Measurements from ENCODE around the gene ORC2.
"Not testable (repeated sequence)": the region's sequence is repeated elsewhere in the genome, so short reads cannot be mapped to it uniquely, and the experiment has no call there.

ORC2 gene

DNA sequence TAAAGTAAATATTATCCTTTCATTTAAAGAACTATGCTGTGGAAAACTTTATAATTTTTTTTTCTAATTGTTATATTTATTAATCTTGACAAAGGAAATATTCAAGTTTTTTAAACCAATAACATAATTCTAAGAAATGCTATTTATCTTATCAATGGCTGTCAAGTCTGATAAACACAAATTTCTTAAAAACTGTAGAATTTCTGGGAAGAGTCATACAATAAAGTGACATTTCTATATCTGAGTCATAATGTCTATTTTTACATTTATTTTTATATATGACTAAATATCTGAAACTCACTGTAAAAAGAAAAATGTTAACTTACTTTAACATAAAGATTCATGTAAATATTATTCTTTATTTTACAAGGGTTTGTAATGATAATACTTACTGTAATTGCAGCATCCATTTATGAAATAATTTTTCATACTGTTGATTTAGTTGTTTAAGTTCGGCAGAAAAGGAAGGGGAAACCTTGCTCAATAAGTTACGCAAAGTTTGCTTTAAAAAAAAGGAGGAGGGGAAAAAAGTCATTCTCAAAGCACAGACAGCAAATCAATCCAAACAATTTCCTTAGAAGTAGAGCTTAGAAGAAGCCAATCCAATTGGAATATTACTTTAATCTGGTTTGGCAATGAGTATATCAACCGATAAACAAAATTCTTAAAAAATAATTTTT is 32.4 kb downstream of the ORC2 start:
- no peak for DNase-seq (ENCODE audit: low read depth)

DNA sequence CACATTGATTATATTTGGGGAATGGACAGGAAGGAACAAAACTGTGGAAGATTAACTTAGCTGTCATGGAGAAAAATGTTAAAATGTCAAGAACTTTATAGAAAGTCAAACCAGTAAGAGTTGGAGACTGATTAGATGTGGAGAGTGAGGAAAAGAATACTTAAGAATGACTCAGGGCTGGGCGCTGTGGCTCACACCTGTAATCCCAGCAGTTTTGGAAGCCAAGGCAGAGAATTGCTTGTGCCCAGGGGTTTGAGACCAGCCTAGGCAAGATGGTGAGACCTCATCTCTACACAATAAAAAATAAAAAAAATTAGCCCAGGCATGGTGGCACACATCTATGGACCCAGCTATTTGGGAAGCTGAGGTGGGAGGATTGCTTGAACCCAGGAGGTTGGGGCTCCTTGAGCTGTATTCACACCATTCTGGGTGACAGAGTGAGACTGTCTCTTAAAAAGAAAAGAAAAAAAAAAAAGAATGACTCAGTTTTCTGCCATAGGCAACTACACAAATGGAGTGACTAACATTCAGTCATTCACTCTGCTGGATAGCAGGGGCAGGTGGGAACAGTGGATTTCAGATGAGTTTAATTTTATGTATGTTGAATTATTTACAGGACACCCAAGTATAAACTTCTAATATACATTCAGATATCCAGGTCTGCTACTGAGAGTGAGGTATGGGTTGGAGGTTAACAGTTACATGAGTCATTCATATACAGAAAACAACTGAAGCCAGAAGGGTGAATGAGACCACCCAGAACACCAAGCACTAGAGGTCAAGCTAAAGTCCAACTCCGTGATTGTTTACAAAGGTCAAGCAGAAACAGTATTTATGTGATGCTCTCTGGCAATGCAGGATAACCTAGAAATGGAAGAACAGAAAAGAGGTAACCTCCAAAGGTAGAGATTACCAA is 33.9 kb downstream of the ORC2 start:
- DNase-seq (ENCODE audit: low read depth): no peak

DNA sequence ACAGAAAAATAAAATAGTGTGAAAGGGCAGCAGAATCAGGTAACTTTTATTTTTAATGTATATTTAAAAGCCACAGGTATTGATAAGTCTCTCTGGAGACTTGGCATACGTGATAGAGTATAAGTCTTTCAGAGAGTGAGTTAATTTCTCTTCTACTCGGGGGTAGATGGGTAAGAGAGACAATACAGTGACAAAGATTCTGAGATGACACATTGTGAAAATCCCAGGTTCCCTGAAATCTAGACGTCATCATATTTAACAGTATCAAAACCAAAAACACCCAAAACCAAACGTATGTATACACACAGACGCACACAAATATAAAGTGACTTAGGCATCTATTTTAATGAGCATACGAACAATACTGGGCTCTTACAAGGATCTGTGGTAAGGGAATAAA is 41.0 kb downstream of the ORC2 start:
- DNase-seq (ENCODE audit: low read depth): no peak

DNA sequence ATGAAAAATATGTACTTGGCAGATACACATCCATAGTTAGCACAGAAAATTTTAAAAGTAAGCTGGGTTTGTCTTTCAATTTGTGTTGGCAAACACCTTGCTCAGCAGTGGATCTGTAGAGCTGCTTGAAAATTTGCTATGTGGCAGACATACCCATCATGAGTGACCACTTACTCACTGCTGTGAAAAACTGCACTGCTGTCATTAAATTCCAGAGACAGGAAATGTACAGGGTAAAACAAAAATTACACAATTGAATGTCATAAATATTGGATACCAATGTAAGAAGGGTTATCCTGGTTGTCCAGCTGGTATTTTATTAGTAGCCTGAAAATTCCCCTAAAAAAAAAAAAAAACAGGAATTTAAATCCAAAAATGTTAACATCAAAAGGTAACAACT is 49.8 kb downstream of the ORC2 start:
- DNase-seq (ENCODE audit: low read depth): peak; percentile 21

DNA sequence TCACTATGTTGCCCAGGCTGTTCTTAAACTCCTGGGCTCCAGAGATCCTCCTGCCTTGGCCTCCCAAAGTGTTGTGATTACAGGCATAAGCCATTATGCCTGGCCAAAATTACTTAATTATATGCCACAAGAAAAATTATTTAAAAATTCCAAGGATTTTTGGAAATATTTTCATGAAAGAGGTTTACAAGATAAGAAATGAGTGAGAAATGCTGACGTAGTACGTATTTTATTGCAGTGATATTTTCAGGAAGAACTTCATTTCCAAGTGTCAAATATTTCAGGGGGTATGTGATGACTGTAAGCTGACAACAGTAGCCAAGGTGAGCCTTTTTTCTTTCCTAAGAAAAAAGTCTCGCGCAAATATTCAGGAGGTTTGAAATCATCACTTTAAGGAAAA is 53.5 kb downstream of the ORC2 start:
- no peak for DNase-seq (ENCODE audit: low read depth)

DNA sequence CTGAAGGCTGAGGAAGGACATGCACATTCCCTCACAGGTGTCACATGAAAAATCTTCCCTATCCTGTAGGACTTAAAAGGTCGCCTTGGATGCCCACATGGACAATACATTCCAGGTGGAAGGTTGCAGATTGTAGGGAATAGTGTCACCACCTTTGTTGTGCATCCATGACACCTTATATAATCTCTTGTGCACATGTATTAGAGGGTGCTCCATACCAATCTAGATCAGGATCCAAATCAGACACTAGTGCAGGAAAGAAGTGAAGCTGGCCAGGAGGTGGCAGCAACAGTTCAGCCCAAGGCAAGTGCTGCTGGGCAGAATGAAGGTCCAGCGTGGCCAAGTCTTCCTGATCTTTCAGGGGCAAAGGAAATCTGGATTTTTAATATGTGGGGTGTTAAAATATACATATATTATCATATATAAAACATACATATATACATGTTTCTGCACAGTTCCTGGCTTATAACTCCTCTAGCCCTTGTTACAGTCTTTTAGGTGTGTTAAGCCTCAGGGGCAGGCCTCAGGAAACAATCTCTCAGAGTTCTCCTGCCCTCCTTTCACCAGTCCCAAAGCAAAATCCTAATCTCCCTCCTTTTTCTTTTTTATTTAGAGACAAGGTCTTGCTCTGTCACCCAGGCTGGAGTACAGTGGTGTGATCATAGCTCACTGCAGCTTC is 57.7 kb downstream of the ORC2 start:
- DNase-seq (ENCODE audit: low read depth): peak; percentile 50

DNA sequence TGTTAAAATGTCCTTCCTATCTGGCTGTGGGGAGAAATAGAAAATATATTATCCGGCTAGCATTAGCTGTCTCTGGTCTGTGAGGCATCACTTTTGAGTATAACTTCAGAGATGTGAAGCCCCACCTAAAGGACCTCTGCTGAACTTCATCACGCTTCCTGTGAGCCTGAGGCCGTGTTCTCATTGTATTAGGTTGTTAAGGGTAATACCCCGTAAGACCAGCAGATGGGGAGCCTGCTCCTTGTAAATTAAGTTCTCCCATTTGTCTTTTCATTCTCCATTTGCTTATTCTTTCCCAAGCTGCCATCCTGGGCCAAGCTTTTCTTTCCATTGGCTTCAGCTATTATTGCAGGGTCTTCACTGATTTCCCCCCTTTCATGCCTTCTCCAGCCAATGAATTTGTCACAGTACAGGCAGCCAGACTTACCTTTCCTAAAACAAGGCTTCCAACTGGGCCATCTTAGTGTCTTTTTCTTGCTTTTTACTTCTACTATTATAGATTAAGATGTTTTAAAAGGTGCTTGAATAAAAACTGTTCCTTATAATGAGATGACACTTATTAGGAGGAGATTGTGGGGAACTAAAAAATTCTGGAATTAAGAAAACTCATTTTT is 61.9 kb downstream of the ORC2 start:
- peak; percentile 83 for DNase-seq (ENCODE audit: low read depth)

GRCh38 chr2:200899482-200899881 is 64.0 kb downstream of the ORC2 start:
- no peak for DNase-seq (ENCODE audit: low read depth)

DNA sequence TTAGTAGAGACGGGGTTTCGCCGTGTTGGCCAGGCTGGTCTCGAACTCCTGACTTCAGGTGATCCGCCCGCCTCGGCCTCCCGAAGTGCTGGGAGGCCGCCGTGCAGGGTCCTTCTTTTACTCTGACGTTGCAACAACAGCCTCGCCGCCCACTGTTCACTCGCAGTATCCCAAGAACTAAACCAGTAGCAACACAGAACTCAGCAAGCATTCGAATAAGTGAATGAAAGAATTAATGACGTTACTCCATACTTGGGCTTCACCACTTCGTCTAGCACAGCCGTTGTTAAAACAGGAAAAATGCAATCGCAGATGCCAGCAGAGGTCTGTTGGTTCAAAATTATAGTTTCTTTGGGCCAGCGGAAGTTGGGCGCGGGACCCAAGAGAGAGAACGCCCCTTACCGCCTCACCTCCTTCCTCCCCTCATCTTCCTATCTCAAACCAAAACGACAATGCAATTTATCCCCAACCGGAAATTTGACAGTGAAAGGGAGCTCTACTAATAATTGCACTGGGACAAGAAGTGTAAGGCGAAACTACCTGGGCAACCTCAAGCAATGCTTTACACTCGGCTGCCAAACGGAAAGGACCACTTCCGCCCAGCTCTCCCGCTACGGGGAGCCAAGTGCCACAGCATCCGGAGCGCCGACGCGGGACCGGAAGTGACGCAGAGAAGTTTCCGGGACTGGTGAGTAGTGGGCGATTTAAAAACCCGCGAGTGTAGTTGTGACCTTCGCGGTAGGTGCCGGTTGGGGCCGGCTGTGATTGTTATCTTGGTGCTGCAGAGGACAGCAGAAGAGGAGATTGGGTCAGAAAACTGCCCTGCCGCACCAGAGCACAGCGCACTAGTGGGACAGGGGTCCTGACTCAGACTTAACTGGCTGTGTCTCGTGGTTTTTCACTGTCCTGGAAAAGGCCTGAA is 74.5 kb downstream of the ORC2 start, which contains the start of the genes NIF3L1 and PPIL3:
Gene NIF3L1, plus strand, starts transcription at position 668 of the 922 bp plus-strand sequence. CDS start 2,573 bp downstream, outside the sequence.
Gene PPIL3, minus strand, starts transcription at position 374 of the 922 bp plus-strand sequence. CDS start 1,462 bp downstream, outside the sequence.
- peak; percentile 95 for DNase-seq (ENCODE audit: low read depth)

GRCh38 chr2:200881715-200882249 is 81.7 kb downstream of the ORC2 start:
- DNase-seq (ENCODE audit: low read depth): not testable (repeated sequence)

- no peak for DNase-seq (ENCODE audit: low read depth)
Measured at GRCh38 chr2:200878289-200878880, 85.1 kb downstream of the ORC2 start.

DNA sequence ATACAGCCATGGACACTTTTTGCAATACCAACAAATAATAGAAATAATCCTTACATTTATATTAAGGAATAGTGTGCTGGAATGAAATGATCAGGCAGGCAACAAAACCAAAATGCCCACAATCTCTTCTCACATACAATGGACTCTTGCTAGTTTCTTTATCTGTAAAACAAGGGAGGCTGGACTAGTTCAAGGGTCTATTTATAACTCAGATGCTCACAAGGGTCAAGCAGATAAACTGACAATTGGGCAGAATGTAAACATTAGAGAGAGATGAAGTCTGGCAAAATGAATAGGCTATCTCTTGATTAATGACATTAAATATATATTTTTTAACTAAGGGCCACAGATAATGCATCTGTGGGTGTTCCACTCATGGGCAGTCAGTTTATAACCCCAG is 86.0 kb downstream of the ORC2 start:
- no peak for DNase-seq (ENCODE audit: low read depth)

- no peak for DNase-seq (ENCODE audit: low read depth)
Measured at GRCh38 chr2:200873560-200873959, 89.9 kb downstream of the ORC2 start.

DNA sequence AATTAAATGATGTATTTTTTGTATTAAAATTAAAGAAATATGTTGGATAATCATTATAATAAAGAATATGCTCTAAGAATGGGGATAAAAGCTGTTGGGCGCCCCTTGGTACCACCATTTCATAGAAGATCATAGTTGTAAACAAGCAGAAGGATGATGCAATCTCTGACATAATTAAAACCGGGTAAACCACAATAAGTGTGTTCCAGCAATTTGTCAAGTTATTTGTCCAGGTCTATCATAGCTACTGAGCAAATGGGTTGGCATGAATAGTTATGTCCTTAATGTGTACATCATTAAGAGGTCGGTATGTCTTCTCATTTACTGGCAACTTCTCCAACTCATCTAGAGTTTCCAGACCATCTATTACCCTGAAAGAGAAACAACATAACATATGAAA is 92.3 kb downstream of the ORC2 start:
- DNase-seq (ENCODE audit: low read depth): no peak

GRCh38 chr2:200869014-200869413 is 94.4 kb downstream of the ORC2 start:
- no peak for DNase-seq (ENCODE audit: low read depth)

- peak; percentile 88 for DNase-seq (ENCODE audit: low read depth)
Measured at GRCh38 chr2:200864176-200865034, 99.1 kb downstream of the ORC2 start, which contains the start of gene CLK1. CLK1 (minus strand) TSS chr2:200864658; CDS start chr2:200861862, 2,796 bp downstream.

GRCh38 chr2:200863782-200864175 is 99.7 kb downstream of the ORC2 start:
- DNase-seq (ENCODE audit: low read depth): peak; percentile 19

DNA sequence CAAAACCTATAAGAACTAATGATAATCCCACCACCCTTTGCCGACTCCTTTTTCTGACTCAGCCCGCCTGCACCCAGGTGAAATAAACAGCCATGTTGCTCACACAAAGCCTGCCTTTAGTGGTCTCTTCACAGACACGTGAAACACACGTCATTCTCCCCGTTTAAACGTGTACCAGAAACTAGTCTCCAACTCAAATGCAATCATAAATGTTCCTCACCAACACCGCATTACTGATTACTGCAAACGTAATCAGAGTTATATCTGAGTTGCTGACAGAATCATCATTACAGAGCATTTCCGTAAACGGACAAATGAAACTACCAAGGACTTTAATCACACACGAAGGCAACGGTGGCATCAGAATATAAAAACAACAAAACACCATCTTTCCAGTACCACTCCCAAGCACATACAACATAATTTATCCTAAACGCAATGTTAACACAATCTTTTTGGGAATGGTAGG is 100.9 kb downstream of the ORC2 start:
- DNase-seq (ENCODE audit: low read depth): peak; percentile 41

DNA sequence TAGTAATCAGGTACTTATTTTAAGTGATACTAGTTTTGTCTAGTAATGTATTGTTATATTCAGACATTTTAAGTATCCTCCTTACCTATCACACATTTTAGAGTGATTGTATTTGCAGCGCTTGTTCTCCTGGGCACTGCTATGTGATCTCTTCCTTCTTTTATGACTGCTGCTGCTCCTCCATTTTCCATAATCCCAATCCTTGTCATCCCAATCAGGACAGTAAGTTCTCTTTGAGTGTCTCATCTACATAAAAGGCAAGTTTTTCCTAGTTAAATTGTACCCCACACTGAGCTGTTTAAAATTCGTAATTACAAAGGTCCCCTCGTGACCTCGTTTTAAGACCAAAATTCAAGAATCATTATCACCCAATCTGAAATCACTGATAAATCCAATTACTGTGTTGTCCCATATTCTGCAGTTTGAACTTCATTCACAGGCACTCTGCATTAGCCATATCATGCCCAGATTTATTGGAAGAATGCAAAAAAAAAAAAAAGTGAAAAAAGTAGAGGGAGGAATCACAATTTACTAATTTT is 101.8 kb downstream of the ORC2 start:
- no peak for DNase-seq (ENCODE audit: low read depth)

All from stromal cell of bone marrow (primary cell).